Erythroblast (primary cell): ENCODE measurements around the gene RTN4RL1.

Source experiments
- GATA1 ChIP-seq: IDR thresholded peaks from 2 replicates; pipeline ENCODE4 v1.6.1; 2011; ENCODE audit warnings: low read depth, mild to moderate bottlenecking, control low read depth, low read length, moderate library complexity
- POLR2A ChIP-seq: IDR thresholded peaks from 2 replicates; pipeline ENCODE4 v1.6.1; 2011; ENCODE audit warnings: mild to moderate bottlenecking, low read length

- TF ChIP-seq POLR2A (no peak), GATA1 (no peak)
Measured at GRCh38 chr17:1977583-1978395, 47.3 kb downstream of the RTN4RL1 start.
